H1 (cell line): ENCODE results near the gene TECPR2. TPM values are rescaled to one million over a fixed set of nuclear protein-coding genes. Genes with fewer than 3 reads are reported as not detected.
A peak's percentile ranks its signal among the peaks of the same experiment; 100 is the strongest.

Source experiments
- CTCF ChIA-PET: fragments of 300-600 bp; sonication (Branson Sonifier 250); formaldehyde crosslinking; loops from one replicate; lab custom pipeline; 2021; ENCODE audit not compliant: partially characterized antibody; lab: Charles Lee
- POLR2A ChIA-PET: fragments of 300-600 bp; sonication (Branson Sonifier 250); formaldehyde crosslinking; loops from one replicate; lab custom pipeline; 2021; ENCODE audit warnings: inconsistent platforms; ENCODE audit not compliant: partially characterized antibody; lab: Charles Lee
- DNase-seq, 2 experiments: peaks; one replicate each; pipeline versions ENCODE4 v3.0.0 to v3.0.0-alpha.2; 2010 to 2022; ENCODE audit warnings: low spot score in 2 of 2, low read depth in 1 of 2, mixed read lengths in 1 of 2
- FAIRE-seq: peaks from 2 replicates; lab custom pipeline; 2011; peaks lifted over from hg19 to GRCh38; lab: Jason Lieb, UNC
- H2AFZ ChIP-seq: 2 replicates; pipeline ENCODE4 v1.8.1; 2012; ENCODE audit warnings: low read length, inconsistent platforms
- H2AK5ac ChIP-seq: 2 replicates; pipeline ENCODE4 v1.6.1; 2013; ENCODE audit warnings: low read depth, low read length
- H2BK120ac ChIP-seq: replicated peaks from 2 replicates; pipeline ENCODE3; 2013; ENCODE audit warnings: low read depth, low read length, inconsistent platforms
- H2BK12ac ChIP-seq: 2 replicates; pipeline ENCODE4 v1.6.1; 2013; ENCODE audit warnings: low read depth, low read length
- H2BK15ac ChIP-seq: 2 replicates; pipeline ENCODE4 v1.6.1; 2013; ENCODE audit warnings: low read length
- H2BK20ac ChIP-seq: 2 replicates; pipeline ENCODE4 v1.6.1; 2013; ENCODE audit warnings: low read length
- H2BK5ac ChIP-seq: 2 replicates; pipeline ENCODE4 v1.6.1; 2013; ENCODE audit warnings: low read depth, low read length
- H3K14ac ChIP-seq: 2 replicates; pipeline ENCODE4 v1.6.1; 2013; ENCODE audit warnings: inconsistent platforms; ENCODE audit not compliant: insufficient read length
- H3K18ac ChIP-seq: 2 replicates; pipeline ENCODE4 v1.6.1; 2013; ENCODE audit warnings: low read length; ENCODE audit errors: extremely low read depth
- H3K23ac ChIP-seq: 2 replicates; pipeline ENCODE4 v1.6.1; 2013; ENCODE audit warnings: inconsistent platforms; ENCODE audit not compliant: insufficient read length
- H3K23me2 ChIP-seq: 2 replicates; pipeline ENCODE4 v1.6.1; 2013; ENCODE audit warnings: low read depth, low read length
- H3K27ac ChIP-seq: 2 replicates; pipeline ENCODE4 v1.6.1; 2011; ENCODE audit warnings: low read depth, low read length, inconsistent platforms
- H3K27me3 ChIP-seq, 4 experiments: replicated peaks in 1 of 4; 1 replicate in 1 of 4; 2 replicates in 3 of 4; pipeline versions ENCODE4 v1.6.1 to v1.8.1; 2011 to 2013; ENCODE audit warnings: low read length in 3 of 4, mild to moderate bottlenecking in 3 of 4, inconsistent platforms in 2 of 4, mixed read lengths in 2 of 4, moderate library complexity in 1 of 4; ENCODE audit not compliant: control insufficient read depth in 3 of 4, insufficient read depth in 3 of 4; ENCODE audit errors: extremely low read depth in 1 of 4
- H3K36me3 ChIP-seq, 4 experiments: 2 replicates each; pipeline versions ENCODE4 v1.6.1 to v1.8.1; 2011 to 2013; ENCODE audit warnings: mild to moderate bottlenecking in 4 of 4, low read length in 3 of 4, moderate library complexity in 2 of 4, control low read depth in 1 of 4, inconsistent platforms in 1 of 4; ENCODE audit not compliant: insufficient read depth in 4 of 4, control insufficient read depth in 2 of 4
- H3K4ac ChIP-seq: replicated peaks from 2 replicates; pipeline ENCODE3; 2013; ENCODE audit warnings: low read length, low read depth, mixed read lengths, inconsistent platforms; ENCODE audit not compliant: insufficient read length
- H3K4me1 ChIP-seq, 4 experiments: replicated peaks in 1 of 4; 1 replicate in 1 of 4; 2 replicates in 3 of 4; pipeline versions ENCODE4 v1.6.1 to v1.8.1; 2011 to 2013; ENCODE audit warnings: low read length in 3 of 4, inconsistent platforms in 2 of 4, mixed read lengths in 1 of 4; ENCODE audit not compliant: insufficient read depth in 4 of 4, control insufficient read depth in 3 of 4
- H3K4me2 ChIP-seq, 2 experiments: 2 replicates each; pipeline versions ENCODE4 v1.6.1 to v1.8.1; 2011 to 2013; ENCODE audit warnings: low read depth in 2 of 2, low read length in 2 of 2, control low read depth in 1 of 2, inconsistent platforms in 1 of 2, mild to moderate bottlenecking in 1 of 2; ENCODE audit not compliant: insufficient read depth in 1 of 2
- H3K4me3 ChIP-seq, 4 experiments: fragments of 200-600, 300-600 bp in 1 of 4; sonication (generic), shearing (Covaris generic), sonication (Bioruptor Twin) in 1 of 4; 2 replicates each; pipeline versions ENCODE4 v1.5.1 to v1.8.1; 2011 to 2016; ENCODE audit warnings: low read length in 4 of 4, low read depth in 3 of 4, control low read depth in 2 of 4, inconsistent platforms in 2 of 4, mild to moderate bottlenecking in 2 of 4, mixed read lengths in 1 of 4, moderate library complexity in 1 of 4; ENCODE audit not compliant: insufficient read depth in 2 of 4; ENCODE audit errors: extremely low read depth in 1 of 4
- H3K56ac ChIP-seq: replicated peaks from 2 replicates; pipeline ENCODE3; 2013; ENCODE audit warnings: low read depth, mild to moderate bottlenecking, mixed read lengths, low read length, inconsistent platforms; ENCODE audit not compliant: insufficient read length
- H3K79me1 ChIP-seq: 2 replicates; pipeline ENCODE4 v1.6.1; 2013; ENCODE audit warnings: low read depth, low read length, control low read depth
- H3K79me2 ChIP-seq, 2 experiments: 2 replicates each; pipeline versions ENCODE4 v1.6.1 to v1.8.1; 2012 to 2013; ENCODE audit warnings: low read length in 2 of 2, mild to moderate bottlenecking in 2 of 2, inconsistent platforms in 1 of 2; ENCODE audit not compliant: insufficient read depth in 2 of 2, control insufficient read depth in 1 of 2
- H3K9ac ChIP-seq, 4 experiments: replicated peaks in 1 of 4; 1 replicate in 1 of 4; 2 replicates in 3 of 4; pipeline versions ENCODE4 v1.6.1 to v1.8.1; 2011 to 2013; ENCODE audit warnings: low read depth in 3 of 4, low read length in 3 of 4, control low read depth in 2 of 4, mild to moderate bottlenecking in 2 of 4, moderate library complexity in 2 of 4, inconsistent platforms in 1 of 4; ENCODE audit errors: extremely low read depth in 1 of 4
- H3K9me3 ChIP-seq, 2 experiments: 2 replicates each; pipeline versions ENCODE4 v1.6.1 to v1.8.1; 2012 to 2013; ENCODE audit warnings: mild to moderate bottlenecking in 2 of 2, moderate library complexity in 2 of 2, control low read depth in 1 of 2, inconsistent platforms in 1 of 2, low read depth in 1 of 2, low read length in 1 of 2, mixed read lengths in 1 of 2; ENCODE audit not compliant: insufficient read depth in 2 of 2
- H4K20me1 ChIP-seq, 2 experiments: replicated peaks in 1 of 2; 2 replicates each; pipeline versions ENCODE3 to v1.8.1; 2011 to 2013; ENCODE audit warnings: inconsistent platforms in 2 of 2, low read length in 2 of 2, mild to moderate bottlenecking in 1 of 2; ENCODE audit not compliant: insufficient read depth in 2 of 2, control insufficient read depth in 1 of 2
- H4K5ac ChIP-seq: 2 replicates; pipeline ENCODE4 v1.6.1; 2013; ENCODE audit warnings: low read length, low read depth, mixed read lengths, inconsistent platforms; ENCODE audit not compliant: insufficient read length
- H4K8ac ChIP-seq: 2 replicates; pipeline ENCODE4 v1.8.0; 2013; ENCODE audit warnings: mild to moderate bottlenecking, moderate library complexity, low read length, inconsistent platforms; ENCODE audit not compliant: insufficient read depth; ENCODE audit errors: extremely low read depth
- H4K91ac ChIP-seq: replicated peaks from 2 replicates; pipeline ENCODE3; 2013; ENCODE audit warnings: low read length, mixed read lengths, inconsistent platforms; ENCODE audit not compliant: insufficient read length
- CEBPB ChIP-seq: IDR thresholded peaks from 2 replicates; pipeline ENCODE4 v1.6.1; 2012; ENCODE audit warnings: low read depth, low read length
- HDAC2 ChIP-seq, 2 experiments: fragments of 300-600 bp in 1 of 2; sonication (generic) in 1 of 2; IDR thresholded peaks; 2 replicates each; pipeline ENCODE4 v1.6.1; 2011 to 2012; ENCODE audit warnings: low read depth in 2 of 2, low read length in 2 of 2, mild to moderate bottlenecking in 2 of 2, moderate library complexity in 2 of 2, borderline replicate concordance in 1 of 2, inconsistent platforms in 1 of 2
- JUND ChIP-seq: IDR thresholded peaks from 2 replicates; pipeline ENCODE4 v1.6.1; 2011; ENCODE audit warnings: mild to moderate bottlenecking, improper control_type of control experiment, low read length
- MAX ChIP-seq: IDR thresholded peaks from 2 replicates; pipeline ENCODE4 v1.6.1; 2012; ENCODE audit warnings: inconsistent platforms
- RXRA ChIP-seq: IDR thresholded peaks from 2 replicates; pipeline ENCODE4 v1.6.1; 2011; ENCODE audit warnings: low read depth, mild to moderate bottlenecking, low read length, moderate library complexity; ENCODE audit not compliant: insufficient read depth
- SAP30 ChIP-seq: fragments of 300-600 bp; sonication (generic); IDR thresholded peaks from 2 replicates; pipeline ENCODE4 v1.7.1; 2012; ENCODE audit warnings: low read length, moderate library complexity, mild to moderate bottlenecking, inconsistent platforms; ENCODE audit not compliant: insufficient read depth, insufficient replicate concordance
- SIX5 ChIP-seq: IDR thresholded peaks from 2 replicates; pipeline ENCODE4 v1.6.1; 2011; ENCODE audit warnings: mild to moderate bottlenecking, low read depth, low read length
- WGBS, 2 experiments: shearing (Covaris generic) in 1 of 2; methylation state at CpG; one replicate each; pipeline versions ENCODE4 v1.1.6 to v1.1.7; 2013 to 2015; ENCODE audit warnings: low lambda C conversion rate in 2 of 2, mixed read lengths in 2 of 2, inconsistent platforms in 1 of 2, low coverage in 1 of 2, missing lambda C conversion rate in 1 of 2; ENCODE audit not compliant: insufficient replicate concordance in 2 of 2, insufficient coverage in 1 of 2, insufficient read length in 1 of 2; ENCODE audit errors: extremely low coverage in 1 of 2, missing lambda C conversion rate in 1 of 2; 5-methylcytosine and 5-hydroxymethylcytosine counted together
- polyA plus RNA-seq, 7 experiments: library from polyadenylated mRNA; depleted of rRNA in 3 of 7; stranded (reverse) in 5 of 7; unstranded in 2 of 7; fragments of >200 nt in 5 of 7; fragments of 200-250 nt in 2 of 7; gene quantifications; 1 replicate in 5 of 7; 2 replicates in 1 of 7; 4 replicates in 1 of 7; pipeline versions ENCODE4 v1.2.1 to v1.2.3, GENCODE V29; 2011 to 2013; ENCODE audit warnings: missing spikeins in 2 of 7, mixed read lengths in 2 of 7
- total RNA-seq: library from RNA; stranded (reverse); fragmentation: NEBNext Ultra II Directional; extraction: Animal tissue kit (Norgen Biotek cat#: 25700); gene quantifications from 2 replicates; pipeline ENCODE4 v1.2.1, GENCODE V29; 2021

TECPR2 gene
- total and polyA plus RNA-seq, 2 of the 8 experiments (the other 6 are each of a cell fraction or from before 2014, with no cell fraction given) = 6.8 to 19.4 TPM

DNA sequence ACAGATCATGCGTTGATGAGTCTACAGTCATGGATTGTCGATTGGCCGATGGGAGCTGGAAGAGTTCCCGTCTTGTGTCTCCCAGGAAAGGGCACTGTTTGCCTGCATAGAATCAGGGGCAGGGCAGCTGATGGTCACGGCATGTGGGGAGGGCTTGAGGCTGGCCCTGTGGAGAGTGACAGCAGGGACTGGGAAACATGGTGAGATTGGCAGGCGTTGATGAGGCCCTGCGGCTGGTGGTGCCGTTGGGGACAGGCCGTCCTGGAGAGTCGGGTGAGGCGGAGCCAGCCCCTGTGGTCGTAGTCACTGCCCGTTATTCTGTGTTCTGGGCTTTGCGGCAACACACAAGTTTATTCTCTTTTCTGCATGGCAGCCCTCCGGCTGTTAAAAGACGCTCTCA is 52.9 kb downstream of the TECPR2 start:
- H3K27ac ChIP-seq = no peak overlapping the region
- CTCF ChIA-PET = interaction anchor here (0.6 kb wide), 2 partner anchors 85 to 472 kb away, joined by 3 read pairs; no protein-coding TSS in a partner anchor

More for the DNA sequence above, 52.9 kb downstream of the TECPR2 start:
- no peak overlapping the region for H3K23ac ChIP-seq
- peak overlapping the region; percentile 73 for H3K4ac ChIP-seq
- H4K20me1 ChIP-seq = no peaks in the 10 kb centered on the region
- H2AK5ac ChIP-seq = peak overlapping the region; percentile 93; the same call in 1 of the 2 replicates
- no peak overlapping the region for H4K5ac ChIP-seq
- DNase-seq (no peak), FAIRE-seq (no peak)
- TF ChIP-seq SIX5 (no peak), JUND (no peak), HDAC2 (IDR thresholded peaks at IDR 0.05; ENCODE audit: borderline replicate concordance in 1 of 2, low read depth in 2 of 2, low read length in 2 of 2) (no peak), RXRA (no peak), SAP30 (no peak), CEBPB (no peak), MAX (no peak)
- H2BK20ac ChIP-seq = peak overlapping the region; percentile 86; the same call in 1 of the 2 replicates
- WGBS, 2 experiments = 91% methylated on average over 16 of the region's 16 CpGs; no CpG with 5 or more reads in 1 of the 2 experiments
- no peak overlapping the region for H3K4me3 ChIP-seq
- peak overlapping the region; percentile 60; the same call in 1 of the 2 replicates for H3K18ac ChIP-seq
- no peaks in the 10 kb centered on the region for H3K27me3 ChIP-seq
- no peaks in the 10 kb centered on the region for H3K79me2 ChIP-seq
- no peak overlapping the region for H2BK120ac ChIP-seq
- H3K14ac ChIP-seq = no peak overlapping the region
- H3K79me1 ChIP-seq = no peaks in the 10 kb centered on the region
- no peaks in the 10 kb centered on the region for H3K23me2 ChIP-seq
- no peak overlapping the region for H3K56ac ChIP-seq
- H3K9ac ChIP-seq = no peak overlapping the region
- peak overlapping the region; percentile 99 for H4K91ac ChIP-seq
- POLR2A ChIA-PET = interaction anchor here (1.0 kb wide), 1 partner anchor 18 kb away, joined by 3 read pairs; no protein-coding TSS in a partner anchor
- peak overlapping the region; percentile 61; the same call in 1 of the 2 replicates for H2BK15ac ChIP-seq
- peak overlapping the region; percentile 97; the same call in 1 of the 2 replicates for H2BK12ac ChIP-seq
- no peak overlapping the region for H4K8ac ChIP-seq
- no peaks in the 10 kb centered on the region; a peak in 1 of 8 replicates for H3K36me3 ChIP-seq
- no peak overlapping the region for H3K4me2 ChIP-seq
- peaks cover 3 to 11% (median 6%) of the 10 kb centered on the region in 4 experiments; a peak in 6 of 7 replicates for H3K4me1 ChIP-seq
- peak overlapping the region; percentile 26 for H2BK5ac ChIP-seq
- no peaks in the 10 kb centered on the region for H3K9me3 ChIP-seq
- no peak overlapping the region for H2AFZ ChIP-seq
